CD4-positive, alpha-beta T cell treated with Interleukin-15 for 1 hour (primary cell): ENCODE data around the gene PRR12.

Experiments used
- DNase-seq: peaks from one replicate; pipeline ENCODE4 v3.0.0-alpha.2; 2020

Gene PRR12

DNA sequence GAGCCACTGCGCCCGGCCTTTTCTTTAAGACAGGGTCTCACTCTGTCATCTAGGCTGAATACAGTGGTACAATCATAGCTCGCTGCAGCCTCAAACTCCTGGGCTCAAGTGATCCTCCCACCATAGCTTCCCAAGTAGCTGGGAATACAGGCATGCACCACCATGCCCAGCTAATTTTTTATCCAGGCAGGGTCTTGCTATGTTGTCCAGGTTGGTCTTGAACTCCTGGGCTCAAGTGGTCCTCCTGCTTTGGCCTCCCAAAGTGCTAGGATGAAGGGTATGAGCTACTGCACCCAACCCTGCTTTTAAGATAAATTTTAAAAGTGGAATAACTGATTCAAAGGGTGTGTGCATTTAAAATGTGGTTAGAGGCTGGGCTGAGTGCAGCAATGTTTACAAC lies 24.7 kb upstream of the PRR12 start:
- DNase-seq: no peak

DNA sequence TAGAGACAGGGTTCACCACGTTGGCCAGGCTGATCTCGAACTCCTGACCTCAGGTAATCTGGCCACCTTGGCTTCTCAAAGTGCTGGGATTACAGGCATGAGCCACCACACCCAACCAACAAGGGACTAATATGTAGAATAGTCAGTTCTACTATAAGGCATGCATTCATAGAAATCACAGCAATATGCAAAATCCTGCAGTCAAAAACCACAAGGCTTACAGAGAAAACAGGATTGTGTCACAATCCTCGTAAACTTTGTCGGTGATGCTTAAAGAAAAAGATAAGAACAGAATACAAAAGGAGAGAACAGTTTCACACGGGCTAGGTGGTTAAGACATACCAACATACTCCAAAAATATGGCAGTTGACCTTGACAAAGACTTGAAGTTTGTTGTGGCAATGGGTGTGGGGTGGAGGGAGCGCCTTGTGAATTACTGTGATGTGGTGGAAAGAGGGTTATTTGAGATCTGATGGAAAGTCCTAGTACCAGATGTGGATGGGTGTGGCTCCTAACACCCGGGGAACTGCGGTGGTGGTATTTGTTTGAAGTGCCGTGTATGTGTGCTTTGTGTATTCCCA lies 23.0 kb upstream of the PRR12 start:
- DNase-seq: peak; percentile 82

DNA sequence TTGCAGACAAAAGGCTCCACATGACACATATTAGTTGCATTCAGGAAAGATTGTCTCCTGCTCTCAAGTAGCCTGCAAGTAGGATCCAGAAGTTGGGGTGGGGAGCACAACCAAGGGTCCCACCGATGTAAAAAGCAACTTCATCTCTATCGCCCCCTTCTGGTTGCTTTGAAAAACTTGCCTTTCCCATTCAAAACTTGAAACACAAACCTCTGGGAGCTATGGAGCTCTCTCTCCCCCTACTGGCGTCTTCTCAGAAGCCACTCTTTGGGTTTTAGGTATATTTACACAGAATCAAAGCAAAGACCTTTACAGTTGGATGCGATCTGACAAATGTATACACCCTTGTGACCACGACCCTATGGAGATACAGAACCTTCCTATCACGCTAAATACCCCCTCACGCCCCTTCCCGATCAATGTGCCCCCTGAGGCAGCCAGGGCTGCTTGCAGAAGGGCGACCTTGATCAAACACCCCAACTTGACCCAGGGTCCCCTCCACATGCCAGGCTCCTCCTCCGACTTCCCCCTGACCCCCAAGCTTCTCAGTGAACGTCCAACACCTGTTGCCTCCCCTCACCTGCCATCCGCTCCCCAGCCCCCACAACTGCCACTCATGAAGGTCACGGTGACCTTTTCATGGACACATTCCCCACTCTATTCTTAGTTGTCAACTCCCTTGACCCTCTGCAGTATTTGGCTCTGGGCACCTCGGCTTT lies 20.7 kb upstream of the PRR12 start:
- peak; percentile 77 for DNase-seq

DNA sequence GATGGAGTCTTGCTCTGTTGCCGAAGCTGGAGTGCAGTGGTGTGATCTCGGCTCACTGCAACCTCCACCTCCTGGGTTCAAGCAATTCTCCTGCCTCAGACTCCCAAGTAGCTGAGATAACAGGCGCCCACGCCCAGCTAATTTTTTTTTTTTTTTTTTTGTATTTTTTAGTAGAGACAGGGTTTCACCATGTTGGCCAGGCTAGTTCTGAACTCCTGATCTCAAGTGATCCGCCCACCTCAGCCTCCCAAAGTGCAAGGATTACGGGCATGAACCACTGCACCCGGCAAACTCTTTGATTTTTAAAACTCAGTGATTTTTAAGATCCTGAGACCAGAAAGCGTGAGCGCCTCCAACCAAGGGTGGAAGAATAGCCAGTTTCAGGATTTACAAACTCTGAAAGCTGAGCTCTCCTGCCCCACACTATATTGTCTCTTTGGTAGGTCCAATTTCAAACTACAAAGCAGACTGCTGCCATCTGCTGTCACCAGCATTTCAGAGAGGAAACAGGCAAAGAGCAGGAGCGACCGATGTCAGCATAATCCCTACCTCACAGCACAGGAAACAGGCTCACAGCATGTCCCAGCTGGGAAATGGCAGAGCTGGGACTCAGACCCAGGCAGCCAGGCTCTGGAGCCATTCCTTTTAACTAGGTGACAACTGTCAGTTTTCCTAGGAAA lies 19.8 kb upstream of the PRR12 start:
- peak; percentile 46 for DNase-seq

DNA sequence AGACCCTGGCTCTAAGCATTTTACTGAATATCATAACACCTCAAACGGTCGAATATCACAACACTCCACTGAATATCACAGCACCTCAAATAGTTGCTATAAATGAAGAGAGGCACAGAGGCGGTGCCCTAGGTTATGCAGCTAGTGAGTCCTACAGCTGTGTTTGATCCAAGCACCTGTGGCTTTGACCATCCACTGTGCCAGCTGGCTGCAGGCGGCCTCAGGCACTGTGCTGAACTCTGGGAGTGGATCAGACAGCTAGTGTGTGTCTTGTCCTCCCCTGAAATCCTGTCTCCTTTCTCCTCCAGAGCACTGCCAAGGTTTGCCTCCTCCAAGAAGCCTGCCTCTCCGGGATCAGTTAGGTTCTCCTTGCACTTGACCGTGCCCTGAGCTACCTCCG lies 18.0 kb upstream of the PRR12 start:
- no peak for DNase-seq

DNA sequence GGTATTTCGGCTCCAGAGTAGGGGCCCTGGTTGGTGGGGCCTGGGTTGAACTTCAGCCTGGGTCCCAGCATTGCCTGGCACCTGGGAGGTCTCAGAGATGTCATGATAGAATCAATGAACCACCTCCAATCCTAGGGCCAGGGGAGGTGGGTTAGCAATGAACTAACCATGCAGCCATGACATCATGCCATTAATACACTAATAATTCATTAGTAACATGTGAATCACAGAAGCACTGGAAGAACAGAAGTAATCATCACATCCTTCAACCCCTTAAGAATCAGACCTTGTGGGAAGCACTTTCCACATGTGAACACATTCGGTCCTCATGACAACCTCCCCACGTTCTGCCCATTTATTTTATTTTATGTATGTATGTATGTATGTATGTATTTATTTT lies 17.6 kb upstream of the PRR12 start:
- no peak for DNase-seq

DNA sequence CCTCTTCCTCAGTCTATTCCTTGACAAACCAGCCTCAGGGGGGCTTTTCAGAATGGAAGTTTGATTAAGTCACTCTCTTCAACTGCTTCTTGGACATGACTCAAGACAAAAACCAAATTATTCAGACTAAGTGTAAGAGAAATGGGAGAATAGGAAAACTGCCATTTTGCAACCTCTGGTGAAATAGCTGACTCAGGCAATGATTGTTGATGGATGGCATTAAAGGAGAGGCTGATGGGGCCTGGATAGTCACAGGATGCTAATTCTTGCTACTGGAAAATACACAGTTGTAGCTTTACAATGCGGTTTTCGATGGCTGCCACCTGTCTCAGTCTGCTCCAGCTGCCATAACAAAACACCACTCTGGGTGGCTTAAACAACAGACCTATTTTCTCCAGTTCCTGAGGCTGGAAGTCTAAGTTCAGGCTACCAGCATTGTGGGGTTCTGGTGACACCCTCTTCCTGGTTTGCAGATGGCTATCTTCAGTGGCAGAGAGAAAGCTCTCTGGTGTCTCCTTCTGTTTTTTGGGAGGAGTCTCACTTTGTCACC lies 16.7 kb upstream of the PRR12 start:
- no peak for DNase-seq

DNA sequence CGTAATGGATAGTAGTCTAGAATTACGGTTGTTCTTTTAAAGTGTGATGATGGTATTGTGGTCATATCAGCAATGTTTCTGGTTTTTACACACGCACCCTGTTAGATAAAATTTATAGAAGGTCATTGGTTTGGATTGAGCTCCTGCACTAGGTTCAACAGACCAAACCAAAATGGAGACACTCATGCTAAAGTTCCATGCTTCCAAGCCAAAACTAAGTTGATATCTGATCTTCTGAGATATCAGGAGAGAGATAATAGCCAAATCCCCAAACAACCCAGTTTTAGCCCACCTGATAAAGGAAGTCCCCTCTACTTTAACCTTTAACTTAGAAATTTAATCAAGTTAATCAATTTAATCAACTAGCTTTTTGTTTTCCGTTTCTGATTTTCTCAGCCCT lies 11.8 kb upstream of the PRR12 start:
- no peak for DNase-seq

DNA sequence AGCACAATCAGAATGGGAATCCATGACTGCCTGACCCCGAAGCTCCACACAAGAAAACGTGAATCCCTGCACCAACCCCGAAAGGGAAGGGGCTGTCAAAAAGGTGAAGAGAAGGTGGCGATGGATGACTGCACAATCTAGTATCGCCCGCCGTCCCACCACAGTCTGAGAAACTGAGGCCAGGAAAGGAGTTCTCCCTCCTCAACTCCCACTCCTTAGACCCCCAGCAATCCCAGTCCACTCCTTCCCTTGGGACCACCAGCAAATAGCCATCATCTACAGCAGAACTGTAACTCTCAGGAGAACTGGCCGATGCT lies 11.1 kb upstream of the PRR12 start:
- no peak for DNase-seq

DNA sequence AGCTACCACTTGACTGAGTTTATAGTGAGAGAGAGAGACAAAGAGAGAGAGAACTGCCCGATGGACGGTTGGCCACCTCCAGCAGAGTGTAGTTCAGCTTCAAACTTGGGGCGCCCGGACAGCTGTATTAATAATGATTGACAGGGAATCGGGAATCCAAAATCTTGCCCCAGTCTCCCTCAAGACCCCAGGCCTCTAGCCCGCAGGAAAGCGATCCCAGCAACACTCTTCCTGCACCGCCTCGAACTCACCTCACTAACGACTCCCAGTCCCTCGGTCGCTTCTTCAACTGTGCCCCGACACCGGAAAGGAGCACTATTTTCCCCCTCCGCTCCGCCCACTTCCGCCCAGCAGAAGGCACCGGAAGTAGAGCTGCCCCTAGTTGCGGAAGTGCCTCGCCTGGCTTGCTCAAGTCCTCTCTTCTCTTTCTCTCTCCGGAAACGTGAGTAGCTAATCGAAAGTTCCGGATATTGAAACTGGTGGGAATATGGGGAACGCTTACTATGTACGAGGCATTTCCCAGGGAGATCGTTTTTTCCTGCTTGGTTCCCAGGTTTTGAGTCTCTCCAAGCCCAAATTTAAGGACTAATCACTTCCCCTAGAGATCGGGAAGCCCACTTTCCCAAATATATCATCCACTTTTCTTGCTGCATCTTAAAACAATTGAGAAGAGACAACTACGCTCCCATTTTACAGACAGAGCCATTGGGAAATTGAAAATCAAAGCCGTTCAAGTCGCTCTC lies 10.5 kb upstream of the PRR12 start, which contains the start of gene NOSIP:
NOSIP (minus strand) TSS at position 293 of the 743 bp plus-strand sequence. CDS start 19,865 bp downstream, outside the sequence.
- DNase-seq: peak; percentile 96

DNA sequence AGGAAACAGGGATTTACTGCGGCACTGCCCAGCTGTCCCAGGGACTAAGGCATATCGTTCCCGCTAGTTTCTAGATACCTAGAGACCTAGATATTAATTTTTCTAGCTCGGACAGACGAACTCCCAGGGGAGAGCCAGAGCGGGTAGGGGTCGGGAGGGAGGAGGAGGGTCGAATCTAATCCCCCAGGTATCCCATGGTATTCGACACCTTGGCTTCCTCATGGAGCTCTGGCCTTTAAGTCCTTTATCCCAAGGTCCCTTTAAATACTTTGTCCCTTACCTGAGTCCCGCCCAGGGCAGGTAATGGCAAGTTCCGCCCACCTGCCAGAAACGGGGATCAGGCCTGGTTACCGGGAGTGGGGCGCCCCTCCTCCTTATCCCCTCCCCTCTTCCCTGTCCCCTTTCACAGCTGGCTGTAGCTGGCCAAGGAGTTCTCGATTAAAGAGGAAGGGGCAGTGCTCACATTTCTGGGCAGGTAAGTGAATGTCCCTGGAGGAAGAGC lies 9.9 kb upstream of the PRR12 start, which contains the start of gene PRRG2:
PRRG2 (plus strand) TSS at position 310 of the 502 bp plus-strand sequence. CDS start 1,904 bp downstream, outside the sequence.
- no peak for DNase-seq

DNA sequence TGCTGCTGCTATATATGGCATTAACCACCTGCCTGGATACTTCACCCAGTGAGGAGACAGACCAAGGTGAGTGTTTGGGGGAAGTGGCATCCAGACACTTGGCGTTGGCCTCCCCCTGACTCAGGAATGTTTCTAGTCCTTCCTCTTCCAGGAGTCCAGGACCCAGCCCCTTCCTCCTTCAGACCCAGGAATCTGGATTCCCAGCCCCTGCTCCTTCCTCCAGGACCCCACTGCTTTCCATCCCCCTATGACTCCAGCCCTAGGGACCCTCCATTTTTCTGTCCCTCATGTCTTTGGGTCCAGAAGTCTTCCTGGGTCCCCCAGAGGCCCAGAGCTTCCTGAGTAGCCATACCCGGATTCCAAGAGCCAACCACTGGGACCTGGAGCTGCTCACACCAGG lies 7.7 kb upstream of the PRR12 start:
- no peak for DNase-seq

DNA sequence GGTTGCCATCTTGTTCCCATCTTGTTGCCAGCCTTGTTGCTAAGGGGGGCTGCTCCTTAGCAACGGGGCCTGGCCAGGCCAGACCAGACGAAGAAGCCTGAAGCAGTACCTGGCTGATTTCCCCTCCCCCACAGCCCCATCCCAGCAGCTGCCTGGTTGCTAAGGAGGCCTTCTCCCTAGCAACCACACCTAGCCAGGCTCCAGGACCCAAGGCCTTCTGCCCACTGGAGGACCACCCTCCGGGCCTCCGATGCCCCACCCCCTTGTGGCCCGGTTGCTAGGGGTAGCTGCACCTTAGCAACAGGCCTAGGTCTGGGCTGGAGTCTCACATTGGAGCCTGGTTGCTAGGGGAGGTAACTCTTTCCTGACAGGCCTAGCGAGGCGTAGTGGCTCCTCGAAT lies 6.0 kb upstream of the PRR12 start:
- DNase-seq: no peak

DNA sequence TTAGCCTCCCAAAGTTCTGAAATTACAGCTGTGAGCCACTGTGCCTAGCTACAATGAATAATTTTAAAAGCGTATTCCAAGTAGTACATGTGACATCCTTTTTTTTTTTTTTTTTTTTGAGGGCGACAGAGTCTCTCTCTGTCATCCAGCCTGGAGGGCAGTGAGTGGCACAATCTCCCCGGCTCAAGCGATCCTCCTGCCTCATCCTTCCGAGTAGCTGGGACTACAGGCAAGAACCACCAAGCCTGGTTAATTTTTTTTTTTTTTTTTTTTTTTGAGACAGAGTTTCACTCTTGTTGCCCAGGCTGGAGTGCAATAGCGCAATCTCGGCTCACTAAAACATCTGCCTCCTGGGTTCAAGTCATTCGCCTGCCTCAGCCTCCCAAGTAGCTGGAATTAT lies 3.8 kb upstream of the PRR12 start:
- DNase-seq: no peak

DNA sequence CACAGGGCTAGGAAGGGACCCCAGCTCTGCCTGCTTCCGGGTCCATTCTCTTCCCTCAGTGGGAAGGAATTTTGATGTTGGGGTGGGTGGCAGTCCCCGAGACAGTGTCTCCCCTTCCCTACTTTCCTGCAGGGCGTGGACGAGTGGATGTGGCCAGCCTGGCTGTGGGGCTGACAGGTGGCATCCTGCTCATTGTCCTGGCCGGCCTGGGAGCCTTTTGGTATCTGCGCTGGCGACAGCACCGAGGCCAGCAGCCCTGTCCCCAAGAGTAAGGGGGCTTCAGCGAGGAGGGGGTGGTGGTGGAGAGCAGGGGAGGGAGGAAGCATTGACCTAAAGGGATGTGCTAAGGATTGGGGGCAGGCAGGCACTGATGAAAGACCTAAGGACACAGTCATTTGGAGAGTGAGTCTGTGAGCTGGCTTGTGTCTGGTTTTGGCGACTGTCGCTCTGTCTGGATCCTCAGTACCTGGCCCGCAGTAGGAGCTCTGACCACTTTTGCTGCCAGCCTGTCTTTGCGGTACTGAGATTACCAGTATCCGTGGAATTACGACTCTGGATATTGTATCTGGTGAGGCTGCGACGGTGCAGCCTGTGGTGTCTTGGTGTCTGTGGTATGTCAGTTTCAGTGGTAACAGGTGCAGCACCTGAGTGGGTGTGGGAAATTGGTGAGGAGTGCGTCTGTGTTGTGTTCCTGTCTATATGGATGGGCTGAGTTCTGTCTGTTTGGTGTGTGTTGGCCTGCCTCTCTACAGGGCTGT lies 2.4 kb upstream of the PRR12 start:
- no peak for DNase-seq

DNA sequence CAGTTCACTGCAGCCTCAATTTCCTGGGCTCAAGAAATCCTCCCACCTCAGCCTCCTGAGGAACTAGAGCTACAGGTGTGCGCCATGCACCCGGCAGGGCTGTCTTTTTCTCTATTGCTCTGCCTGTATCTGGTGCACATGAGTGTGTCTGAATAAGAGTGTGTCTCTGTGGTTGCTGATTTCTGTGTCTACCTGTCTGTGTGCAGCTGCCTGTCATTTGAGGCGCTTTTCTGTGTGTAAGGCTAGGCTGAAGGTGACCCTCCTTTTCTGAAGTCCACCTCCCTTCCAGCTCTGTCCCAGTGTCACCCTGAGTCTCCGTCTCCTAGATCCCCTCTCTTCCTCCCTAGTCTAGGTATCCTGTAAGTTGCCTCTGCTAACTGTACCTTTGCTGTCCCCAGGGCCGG lies 1.5 kb upstream of the PRR12 start:
- no peak for DNase-seq

DNA sequence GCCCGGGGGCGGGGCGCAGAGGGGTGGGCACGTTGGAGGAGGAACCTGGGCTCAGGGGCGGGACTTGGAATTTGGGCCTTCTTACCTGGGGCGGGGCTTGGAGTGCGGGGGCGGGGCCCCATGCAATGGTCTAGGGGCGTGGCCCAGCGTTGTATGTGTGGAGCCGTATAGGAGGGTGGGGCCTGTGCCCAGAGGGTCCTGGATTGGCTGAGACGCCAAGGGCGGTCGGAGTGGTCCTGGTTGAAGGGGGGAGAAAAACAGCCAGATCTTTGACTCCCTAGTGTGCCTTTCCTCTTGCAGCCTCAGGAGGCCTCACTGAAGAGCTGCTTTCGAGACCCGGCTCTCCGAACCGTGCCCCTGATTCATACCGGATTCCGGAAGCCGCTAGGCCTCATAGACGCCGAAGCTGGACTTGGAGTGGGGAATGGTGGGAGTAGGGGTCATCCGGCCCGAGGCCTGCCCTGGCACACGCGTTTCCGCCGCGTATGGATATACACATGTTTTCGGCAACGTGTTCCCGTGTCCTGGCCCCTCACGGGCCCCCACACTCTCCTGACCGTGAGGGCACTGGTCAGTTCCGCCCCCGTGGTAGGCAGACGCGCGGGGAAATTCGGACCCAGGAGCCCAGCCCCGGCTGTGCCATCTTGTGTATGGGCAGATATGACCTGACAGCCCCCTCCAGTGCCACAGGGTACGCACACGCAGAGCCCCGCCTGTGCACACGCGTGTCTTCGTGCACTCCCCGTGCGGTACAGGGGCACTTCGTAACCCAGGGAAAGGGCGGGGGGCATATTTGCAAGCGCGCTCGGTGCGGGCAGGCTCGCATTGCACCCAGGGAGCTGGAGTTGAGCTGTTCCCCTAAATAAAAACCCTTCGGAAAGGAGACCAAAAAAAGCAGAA lies 661 bp upstream of the PRR12 start:
- peak; percentile 99 for DNase-seq

DNA sequence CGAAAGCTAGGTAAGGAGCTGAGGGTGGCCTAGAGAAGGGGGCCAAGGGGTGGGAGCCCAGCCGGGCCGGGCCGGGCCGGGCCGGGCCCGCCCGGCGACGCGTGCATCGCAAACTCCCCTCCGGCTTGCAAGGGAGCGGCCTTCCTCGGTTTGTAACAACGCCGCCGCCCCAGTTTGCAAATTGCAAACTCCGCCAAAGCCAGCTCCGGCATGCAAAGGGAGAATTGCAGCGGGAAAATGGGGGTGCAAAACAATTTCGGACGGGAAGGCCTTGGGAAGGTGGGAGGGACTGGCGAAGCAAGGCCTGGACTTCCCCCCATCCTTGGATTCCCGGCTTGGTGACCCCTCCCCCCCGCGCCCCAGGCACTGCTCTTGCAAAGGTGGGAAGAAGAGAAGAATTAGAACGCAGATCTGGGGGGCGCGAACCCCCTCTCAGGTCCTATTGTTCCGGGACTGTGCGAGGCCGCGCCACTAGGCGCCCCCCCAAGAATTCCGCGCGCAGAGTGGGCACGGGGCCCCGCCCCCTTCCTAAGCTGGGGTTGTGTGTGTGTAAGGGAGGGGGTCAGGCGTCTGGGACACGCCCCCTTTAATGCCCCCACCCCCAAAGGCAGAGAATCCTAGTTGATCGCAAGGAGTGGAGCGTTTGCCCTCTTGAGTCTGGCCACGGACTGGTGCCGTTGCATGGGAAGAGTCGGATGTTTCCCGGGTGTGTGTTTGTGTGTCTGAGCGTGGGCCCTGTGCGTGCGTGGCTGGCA lies 926 bp downstream of the PRR12 start:
- no peak for DNase-seq

DNA sequence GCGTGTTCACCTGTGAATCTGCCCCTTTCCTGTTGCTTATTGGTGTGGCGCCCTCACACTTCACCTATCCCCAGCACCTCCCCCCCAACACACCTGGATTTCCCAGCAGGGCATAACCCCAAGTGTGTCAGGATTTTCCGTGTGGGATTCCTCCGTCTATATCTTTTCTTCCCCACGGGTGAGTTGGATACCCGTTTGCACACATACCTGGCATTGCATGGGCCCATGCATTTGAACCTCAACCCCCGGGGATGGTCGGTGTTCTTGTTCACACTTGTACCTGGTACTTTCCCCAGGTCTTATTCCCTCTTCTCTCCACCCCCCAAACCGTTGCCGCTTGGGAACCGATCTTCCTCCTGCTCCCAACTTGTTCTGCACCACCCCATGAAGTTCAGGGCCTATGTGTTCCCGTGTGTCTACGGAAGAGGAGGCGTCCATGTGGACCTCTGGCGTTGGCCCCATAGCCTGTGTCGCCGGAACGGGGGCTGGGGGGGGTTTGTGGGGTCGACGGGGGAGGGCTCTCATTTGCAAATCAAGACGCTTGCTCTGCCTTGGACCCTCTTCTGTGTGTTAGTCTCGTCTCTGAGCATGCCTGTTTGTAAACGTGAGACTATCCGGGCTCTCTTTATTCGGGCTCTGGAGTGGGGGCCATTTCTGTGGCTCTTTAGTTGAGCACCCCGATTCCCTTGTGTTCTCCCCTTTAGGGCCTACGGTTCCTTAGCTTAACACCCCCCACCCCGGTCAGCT lies 1.7 kb downstream of the PRR12 start:
- DNase-seq: no peak
